ENCODE results near the gene OR4C12. TPM values are rescaled to one million over a fixed set of nuclear protein-coding genes. Genes with fewer than 3 reads are reported as not detected.

Gene OR4C12
- total and polyA plus RNA-seq, 9 of the 15 experiments (the other 6 are each of a cell fraction or from before 2014, with no cell fraction given): not detected

DNA sequence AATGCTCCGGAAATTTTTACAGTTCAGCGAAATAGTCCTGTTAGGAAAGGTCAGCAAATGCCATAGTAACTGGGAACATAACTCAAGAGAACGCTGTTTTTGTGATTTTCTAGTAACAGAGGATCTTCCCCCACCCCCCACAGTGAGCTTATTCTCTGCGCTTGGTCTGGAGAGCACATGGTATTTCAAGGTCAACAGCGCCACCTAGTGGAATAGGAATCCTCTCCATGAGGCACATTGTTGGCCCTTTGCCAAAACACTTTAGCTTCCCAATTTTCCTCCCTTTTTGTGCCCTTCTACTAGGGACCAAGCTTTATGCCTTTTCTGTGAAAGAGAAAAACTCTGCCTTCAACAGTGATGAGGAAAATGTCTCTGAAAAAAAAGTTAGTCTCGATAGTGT is 13.2 kb upstream of the OR4C12 start:
- ChIA-PET POLR2A (no interaction called here), CTCF (ENCODE audit: low intra/inter-chr PET ratio) (interaction anchor here (1.0 kb wide), 1 partner anchor 1822 kb away, joined by 3 read pairs; no protein-coding TSS in a partner anchor)
- Histone ChIP-seq H3K9me3 (replicated peaks; ENCODE audit: control insufficient read depth, insufficient read depth, low read depth, low read length) (no peaks in the 10 kb centered on the region), H3K4me1 (replicated peaks in 1 of 2; ENCODE audit: control insufficient read depth in 2 of 2, insufficient read depth in 2 of 2, low read length in 2 of 2) (no peaks in the 10 kb centered on the region), H3K4me2 (ENCODE audit: insufficient read depth, low read length) (no peak overlapping the region), H3K4me3 (no peak overlapping the region), H4K20me1 (replicated peaks; ENCODE audit: control insufficient read depth, insufficient read depth, low read length) (no peaks in the 10 kb centered on the region), H3K27ac (ENCODE audit: extremely low read depth, low read depth, low read length) (no peak overlapping the region), H3K9ac (ENCODE audit: insufficient read depth in 1 of 2, low read depth in 2 of 2, low read length in 2 of 2) (no peak overlapping the region), H3K36me3 (ENCODE audit: control insufficient read depth, insufficient read depth, low read length) (no peaks in the 10 kb centered on the region), H3K27me3 (ENCODE audit: control insufficient read depth in 2 of 2, insufficient read depth in 2 of 2, low read length in 2 of 2) (no peaks in the 10 kb centered on the region), H3K79me2 (ENCODE audit: control insufficient read depth, insufficient read depth, low read length) (no peaks in the 10 kb centered on the region), H3K9me1 (ENCODE audit: control insufficient read depth, insufficient read depth, low read length) (no peaks in the 10 kb centered on the region), H2AFZ (ENCODE audit: low read depth, low read length) (no peak overlapping the region)
- intact Hi-C loops (cut with micrococcal nuclease) (loop anchor here (2.0 to 10.0 kb wide), 2 partner anchors 1691 to 1823 kb away; partner anchors contain the start of gene OR4S1), in situ Hi-C loops (cut with MboI) (loop anchor here (25.0 kb wide), 1 partner anchor 633 kb away; no protein-coding TSS in a partner anchor)
- WGBS (ENCODE audit: insufficient coverage, low coverage, missing lambda C conversion rate): 6% methylated on average over 6 of the region's 6 CpGs
- no TSS peak for BruUV-seq (replicated peaks)
- DNase-seq (ENCODE audit: extremely low read depth in 1 of 4, low spot score in 3 of 4) (peak; percentile 19 to 84 (median 42)), ATAC-seq (peak; percentile 74), FAIRE-seq (peak; percentile 87)
- TF ChIP-seq TCF7L2 (IDR thresholded peaks at IDR 0.05; ENCODE audit: low read depth, low read length) (no peak), SRF (CRISPR knock-in tag; IDR thresholded peaks at IDR 0.05) (no peak), CTBP1 (IDR thresholded peaks at IDR 0.05; ENCODE audit: borderline replicate concordance) (no peak), HDAC3 (IDR thresholded peaks at IDR 0.05; ENCODE audit: borderline replicate concordance, partially characterized antibody) (no peak), ZNF121 (CRISPR knock-in tag; conservative IDR thresholded peaks at IDR 0.05) (no peak), ZNF77 (CRISPR knock-in tag; IDR thresholded peaks at IDR 0.05) (no peak), MYC (IDR thresholded peaks at IDR 0.05; ENCODE audit: low read depth, low read length) (peak; percentile 61; the same call in 1 of the 2 replicates), MYC (CRISPR knock-in tag; IDR thresholded peaks at IDR 0.05; ENCODE audit: borderline replicate concordance, low read depth) (no peak), ZNF174 (CRISPR knock-in tag; IDR thresholded peaks at IDR 0.05) (no peak), CREBBP (IDR thresholded peaks at IDR 0.05; ENCODE audit: low read depth, low read length) (no peak), ZFP1 (CRISPR knock-in tag; IDR thresholded peaks at IDR 0.05) (no peak), JUN (IDR thresholded peaks at IDR 0.05; ENCODE audit: borderline replicate concordance, low read depth, low read length) (no peak), JUN (CRISPR knock-in tag; IDR thresholded peaks at IDR 0.05; ENCODE audit: borderline replicate concordance) (no peak), KLF10 (CRISPR knock-in tag; IDR thresholded peaks at IDR 0.05) (no peak), ZNF785 (CRISPR knock-in tag; IDR thresholded peaks at IDR 0.05) (no peak), SLC30A9 (CRISPR knock-in tag; IDR thresholded peaks at IDR 0.05) (no peak), GABPA (tag; conservative IDR thresholded peaks at IDR 0.05; ENCODE audit: low read depth) (no peak)
- TF ChIP-seq, protein P1, sequence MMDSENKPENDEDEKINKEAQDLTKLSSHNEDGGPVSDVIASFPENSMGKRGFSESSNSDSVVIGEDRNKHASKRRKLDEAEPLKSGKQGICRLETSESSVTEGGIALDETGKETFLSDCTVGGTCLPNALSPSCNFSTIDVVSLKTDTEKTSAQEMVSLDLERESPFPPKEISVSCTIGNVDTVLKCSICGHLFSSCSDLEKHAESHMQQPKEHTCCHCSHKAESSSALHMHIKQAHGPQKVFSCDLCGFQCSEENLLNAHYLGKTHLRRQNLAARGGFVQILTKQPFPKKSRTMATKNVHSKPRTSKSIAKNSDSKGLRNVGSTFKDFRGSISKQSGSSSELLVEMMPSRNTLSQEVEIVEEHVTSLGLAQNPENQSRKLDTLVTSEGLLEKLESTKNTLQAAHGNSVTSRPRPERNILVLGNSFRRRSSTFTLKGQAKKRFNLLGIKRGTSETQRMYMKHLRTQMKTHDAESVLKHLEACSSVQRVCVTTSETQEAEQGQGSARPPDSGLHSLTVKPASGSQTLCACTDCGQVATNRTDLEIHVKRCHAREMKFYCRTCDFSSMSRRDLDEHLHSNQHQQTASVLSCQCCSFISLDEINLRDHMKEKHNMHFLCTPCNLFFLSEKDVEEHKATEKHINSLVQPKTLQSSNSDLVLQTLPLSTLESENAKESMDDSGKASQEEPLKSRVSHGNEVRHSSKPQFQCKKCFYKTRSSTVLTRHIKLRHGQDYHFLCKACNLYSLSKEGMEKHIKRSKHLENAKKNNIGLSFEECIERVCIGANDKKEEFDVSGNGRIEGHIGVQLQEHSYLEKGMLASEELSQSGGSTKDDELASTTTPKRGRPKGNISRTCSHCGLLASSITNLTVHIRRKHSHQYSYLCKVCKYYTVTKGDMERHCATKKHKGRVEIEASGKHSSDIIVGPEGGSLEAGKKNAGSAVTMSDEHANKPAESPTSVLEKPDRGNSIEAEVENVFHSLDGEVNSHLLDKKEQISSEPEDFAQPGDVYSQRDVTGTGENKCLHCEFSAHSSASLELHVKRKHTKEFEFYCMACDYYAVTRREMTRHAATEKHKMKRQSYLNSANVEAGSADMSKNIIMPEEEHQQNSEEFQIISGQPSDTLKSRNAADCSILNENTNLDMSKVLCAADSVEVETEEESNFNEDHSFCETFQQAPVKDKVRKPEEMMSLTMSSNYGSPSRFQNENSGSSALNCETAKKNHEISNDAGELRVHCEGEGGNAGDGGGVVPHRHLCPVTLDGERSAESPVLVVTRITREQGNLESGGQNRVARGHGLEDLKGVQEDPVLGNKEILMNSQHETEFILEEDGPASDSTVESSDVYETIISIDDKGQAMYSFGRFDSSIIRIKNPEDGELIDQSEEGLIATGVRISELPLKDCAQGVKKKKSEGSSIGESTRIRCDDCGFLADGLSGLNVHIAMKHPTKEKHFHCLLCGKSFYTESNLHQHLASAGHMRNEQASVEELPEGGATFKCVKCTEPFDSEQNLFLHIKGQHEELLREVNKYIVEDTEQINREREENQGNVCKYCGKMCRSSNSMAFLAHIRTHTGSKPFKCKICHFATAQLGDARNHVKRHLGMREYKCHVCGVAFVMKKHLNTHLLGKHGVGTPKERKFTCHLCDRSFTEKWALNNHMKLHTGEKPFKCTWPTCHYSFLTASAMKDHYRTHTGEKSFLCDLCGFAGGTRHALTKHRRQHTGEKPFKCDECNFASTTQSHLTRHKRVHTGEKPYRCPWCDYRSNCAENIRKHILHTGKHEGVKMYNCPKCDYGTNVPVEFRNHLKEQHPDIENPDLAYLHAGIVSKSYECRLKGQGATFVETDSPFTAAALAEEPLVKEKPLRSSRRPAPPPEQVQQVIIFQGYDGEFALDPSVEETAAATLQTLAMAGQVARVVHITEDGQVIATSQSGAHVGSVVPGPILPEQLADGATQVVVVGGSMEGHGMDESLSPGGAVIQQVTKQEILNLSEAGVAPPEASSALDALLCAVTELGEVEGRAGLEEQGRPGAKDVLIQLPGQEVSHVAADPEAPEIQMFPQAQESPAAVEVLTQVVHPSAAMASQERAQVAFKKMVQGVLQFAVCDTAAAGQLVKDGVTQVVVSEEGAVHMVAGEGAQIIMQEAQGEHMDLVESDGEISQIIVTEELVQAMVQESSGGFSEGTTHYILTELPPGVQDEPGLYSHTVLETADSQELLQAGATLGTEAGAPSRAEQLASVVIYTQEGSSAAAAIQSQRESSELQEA (IDR thresholded peaks at IDR 0.05; ENCODE audit: low read depth): no peak

Data from K562 (cell line).